Medulla oblongata (tissue), 1 donor: Measurements from ENCODE around the gene ARIH2.
A peak's percentile ranks its signal among the peaks of the same experiment; 100 is the strongest.

Experiments
- DNase-seq: peaks from one replicate; pipeline ENCODE4 v3.0.0-alpha.2; 2015; ENCODE audit errors: extremely low spot score

The ARIH2 gene

DNA sequence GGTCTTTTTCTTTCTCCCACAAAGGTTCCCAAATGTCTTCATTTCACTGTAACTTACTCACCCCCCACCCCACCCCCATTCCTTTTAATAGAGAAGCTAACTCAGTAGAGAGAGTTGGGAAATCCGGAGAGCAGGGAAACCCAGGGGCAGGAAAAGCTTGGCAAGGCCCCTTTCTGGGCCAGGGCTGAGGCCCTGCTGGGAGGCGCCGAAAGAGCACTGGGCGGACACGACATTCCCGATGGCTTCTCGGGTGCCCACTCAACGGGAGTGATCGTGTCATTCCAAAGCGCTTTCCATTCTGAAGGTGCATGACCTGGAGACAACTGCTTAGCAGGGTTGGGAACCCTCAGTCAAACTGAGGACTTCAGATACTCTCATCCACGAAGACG, 101.3 kb downstream of the ARIH2 start:
- no peak for DNase-seq

DNA sequence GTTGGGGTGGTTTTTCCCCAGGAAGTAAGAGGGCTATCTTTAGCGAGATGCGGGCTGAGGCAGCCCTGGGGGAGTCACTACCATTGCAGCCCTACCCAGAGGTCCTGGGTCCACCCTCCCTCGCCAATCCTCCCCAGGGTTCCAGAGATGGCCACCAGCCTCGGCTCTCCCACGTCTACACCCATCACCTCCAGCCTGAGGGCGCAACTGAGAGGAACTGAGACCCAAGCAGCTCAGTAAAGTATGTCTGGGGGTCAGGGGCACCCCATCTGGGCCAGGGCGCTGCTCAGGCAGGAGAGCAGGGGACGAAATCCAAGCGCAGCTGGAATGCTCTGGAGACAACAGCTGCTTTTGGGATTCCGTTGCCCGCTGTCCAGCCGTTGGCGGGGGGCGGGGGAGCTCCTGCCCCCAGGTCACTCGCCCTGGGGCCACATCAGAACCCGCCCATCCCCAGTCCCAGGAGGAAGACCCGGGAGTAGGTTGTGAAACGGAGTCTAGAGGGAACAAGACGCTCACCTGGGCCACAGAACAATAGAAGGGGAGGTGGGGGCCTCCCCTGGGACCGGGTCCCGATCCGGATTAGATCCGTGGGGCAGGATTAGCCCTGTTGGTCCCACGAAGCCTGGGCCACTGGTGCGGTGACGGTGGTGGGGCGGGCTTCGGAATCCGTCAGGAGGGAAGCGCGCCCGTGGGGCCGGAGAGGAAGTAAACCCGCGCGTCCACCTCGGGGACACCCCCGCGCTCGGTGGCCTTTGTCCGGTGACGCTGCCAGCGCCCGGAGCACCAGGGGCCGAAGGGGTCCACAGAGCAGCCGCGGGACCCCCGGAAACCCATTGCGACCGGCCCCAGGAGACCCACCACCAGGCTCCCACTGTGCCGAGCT, 101.9 kb downstream of the ARIH2 start:
- no peak for DNase-seq

DNA sequence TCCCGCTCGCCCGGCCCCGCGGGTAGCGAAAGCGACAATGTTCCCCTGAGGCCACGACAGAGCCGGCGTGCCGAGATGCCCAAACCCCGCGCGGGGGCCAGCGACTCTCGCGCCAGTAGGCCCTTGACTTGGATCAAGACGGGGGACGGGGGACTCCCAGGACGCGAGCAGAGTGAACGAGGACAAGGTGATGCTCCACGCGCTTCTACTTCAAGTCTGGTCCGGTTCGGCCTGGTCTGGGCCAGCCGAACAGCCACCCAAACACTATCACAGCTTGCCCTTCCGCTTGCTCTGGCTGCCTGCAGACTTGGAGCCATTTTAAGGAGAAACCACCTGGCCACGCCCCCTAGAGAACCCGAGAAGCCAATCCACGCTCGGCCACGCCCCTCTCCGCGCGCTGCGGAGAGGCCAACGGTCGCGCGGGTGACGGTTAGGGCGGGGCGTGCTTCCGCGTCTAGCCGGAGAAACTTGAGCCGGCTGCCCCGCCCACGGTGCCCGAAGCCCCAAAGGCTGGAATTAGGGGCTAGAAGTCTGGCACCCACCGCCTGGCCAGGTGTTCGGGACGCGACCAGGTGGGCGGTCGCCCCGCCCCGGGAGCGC, 102.7 kb downstream of the ARIH2 start:
- peak; percentile 99 for DNase-seq

DNA sequence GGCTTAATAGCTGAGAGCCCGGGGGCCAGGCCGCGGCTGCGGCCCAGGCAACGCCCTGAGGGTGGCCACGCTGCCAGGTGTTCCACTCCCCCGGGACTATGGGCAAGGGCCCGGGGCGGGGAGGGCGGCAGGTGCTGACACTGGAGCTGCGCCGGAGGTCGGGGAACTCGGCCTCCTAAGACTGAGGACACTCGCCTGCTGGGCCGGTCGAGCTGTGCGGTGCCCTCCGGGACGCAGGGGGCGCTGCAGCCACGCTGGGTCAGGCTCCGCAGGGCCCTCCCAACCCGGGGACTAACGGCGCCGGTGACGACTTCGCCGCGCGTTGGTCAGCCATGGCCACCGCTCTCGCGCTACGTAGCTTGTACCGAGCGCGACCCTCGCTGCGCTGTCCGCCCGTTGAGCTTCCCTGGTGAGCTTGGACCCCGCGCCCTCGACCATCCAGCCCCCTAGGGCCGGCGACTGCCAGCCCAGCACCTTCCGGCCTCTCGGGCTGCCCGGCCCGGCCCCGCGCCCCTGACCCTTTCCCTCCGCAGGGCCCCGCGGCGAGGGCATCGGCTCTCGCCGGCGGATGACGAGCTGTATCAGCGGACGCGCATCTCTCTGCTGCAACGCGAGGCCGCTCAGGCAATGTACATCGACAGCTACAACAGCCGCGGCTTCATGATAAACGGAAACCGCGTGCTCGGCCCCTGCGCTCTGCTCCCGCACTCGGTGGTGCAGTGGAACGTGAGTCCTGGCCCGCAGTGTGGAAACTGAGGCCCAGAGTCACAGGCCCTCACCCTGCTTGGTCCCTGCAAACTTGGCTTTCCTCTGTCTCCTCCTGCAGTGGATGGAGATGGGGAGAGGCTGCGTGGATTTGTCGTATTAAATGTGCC, 103.4 kb downstream of the ARIH2 start, which contains the start of gene NDUFAF3:
Gene NDUFAF3 (plus strand): TSS at position 309 of the 875 bp plus-strand sequence. CDS start 24 bp downstream, at position 333.
- DNase-seq = peak; percentile 90

DNA sequence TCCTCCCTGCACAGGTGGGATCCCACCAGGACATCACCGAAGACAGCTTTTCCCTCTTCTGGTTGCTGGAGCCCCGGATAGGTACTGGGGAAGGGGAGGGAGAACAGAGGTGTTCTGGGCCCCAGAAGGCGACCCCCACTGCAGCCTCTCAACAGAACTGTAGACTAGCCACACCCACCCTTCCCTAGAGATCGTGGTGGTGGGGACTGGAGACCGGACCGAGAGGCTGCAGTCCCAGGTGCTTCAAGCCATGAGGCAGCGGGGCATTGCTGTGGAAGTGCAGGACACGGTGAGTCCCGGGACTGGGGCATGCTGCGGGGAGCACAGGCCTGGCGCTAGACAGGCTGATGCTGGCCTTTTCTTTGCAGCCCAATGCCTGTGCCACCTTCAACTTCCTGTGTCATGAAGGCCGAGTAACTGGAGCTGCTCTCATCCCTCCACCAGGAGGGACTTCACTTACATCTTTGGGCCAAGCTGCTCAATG, 104.1 kb downstream of the ARIH2 start:
- no peak for DNase-seq

DNA sequence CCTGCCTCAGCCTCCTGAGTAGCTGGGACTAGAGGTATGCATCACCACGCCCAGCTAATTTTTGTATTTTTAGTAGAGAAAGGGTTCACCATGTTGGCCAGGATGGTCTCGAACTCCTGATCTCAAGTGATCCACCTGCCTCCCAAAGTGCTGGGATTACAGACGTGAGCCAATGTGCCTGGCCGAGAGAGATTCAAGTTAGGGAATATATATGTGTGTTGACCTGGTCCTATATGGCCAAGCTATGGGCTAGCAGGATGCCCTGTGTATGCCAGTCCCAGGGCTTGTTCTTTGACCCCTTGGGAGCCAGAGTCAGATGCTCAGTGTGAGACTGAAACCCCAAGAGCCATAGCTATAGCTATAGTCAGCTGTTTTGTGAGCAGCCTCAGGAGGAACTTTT, 105.1 kb downstream of the ARIH2 start:
- no peak for DNase-seq

DNA sequence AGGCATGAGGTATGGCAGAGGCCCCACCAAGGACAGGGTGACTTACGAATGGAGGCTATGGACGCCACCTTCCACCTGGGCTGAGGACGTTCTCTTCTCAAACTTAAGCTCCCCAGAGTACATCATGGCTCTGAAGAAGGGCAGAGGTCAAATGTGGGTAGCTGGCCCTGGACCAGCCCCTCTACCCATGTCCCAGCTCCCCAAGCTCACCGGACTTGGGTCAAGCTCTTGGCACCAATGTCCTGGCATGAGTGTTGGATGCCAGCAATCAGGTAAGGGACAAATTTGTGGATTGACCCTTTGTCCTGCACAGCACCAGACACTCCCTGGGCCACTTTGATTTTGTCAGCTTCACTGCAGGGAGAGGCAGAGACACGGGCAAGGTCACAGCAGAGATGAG, 105.8 kb downstream of the ARIH2 start:
- DNase-seq = no peak

DNA sequence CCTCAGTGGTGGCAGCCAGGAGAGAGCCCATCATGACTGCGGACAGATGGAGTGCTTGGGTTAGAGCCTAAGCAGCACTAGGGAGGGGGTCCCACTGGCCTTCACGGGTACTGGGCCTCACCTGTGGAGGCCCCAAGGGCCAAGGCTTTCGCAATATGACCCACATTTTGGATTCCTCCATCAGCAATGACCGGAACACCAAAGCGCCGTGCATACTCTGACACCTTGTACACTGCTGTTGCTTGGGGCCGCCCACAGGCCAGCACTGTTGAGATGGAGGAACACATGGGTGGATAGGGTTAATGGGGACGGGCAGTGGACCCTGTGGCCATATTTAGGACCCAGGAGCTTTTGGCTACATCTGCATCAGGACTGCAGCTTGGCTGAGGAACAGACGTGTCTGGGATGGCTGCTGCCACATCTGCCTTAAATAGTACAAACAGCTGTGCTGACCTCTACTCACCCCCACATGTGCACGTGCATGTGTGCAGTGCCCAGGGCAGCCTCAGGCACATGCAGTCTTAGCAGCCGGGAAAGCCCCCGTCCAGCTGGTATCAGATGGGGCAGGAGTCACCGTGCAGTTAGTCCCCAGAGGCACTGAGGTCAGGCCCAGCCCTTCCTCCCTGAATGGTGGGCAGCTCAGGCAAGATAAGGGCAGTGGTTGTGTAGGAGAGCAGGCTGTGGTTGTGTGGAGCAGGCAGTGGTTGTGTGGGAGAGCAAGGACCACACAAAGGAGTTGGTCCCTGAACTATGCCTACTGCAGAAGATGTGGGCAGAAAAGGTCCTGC, 106.6 kb downstream of the ARIH2 start:
- no peak for DNase-seq

DNA sequence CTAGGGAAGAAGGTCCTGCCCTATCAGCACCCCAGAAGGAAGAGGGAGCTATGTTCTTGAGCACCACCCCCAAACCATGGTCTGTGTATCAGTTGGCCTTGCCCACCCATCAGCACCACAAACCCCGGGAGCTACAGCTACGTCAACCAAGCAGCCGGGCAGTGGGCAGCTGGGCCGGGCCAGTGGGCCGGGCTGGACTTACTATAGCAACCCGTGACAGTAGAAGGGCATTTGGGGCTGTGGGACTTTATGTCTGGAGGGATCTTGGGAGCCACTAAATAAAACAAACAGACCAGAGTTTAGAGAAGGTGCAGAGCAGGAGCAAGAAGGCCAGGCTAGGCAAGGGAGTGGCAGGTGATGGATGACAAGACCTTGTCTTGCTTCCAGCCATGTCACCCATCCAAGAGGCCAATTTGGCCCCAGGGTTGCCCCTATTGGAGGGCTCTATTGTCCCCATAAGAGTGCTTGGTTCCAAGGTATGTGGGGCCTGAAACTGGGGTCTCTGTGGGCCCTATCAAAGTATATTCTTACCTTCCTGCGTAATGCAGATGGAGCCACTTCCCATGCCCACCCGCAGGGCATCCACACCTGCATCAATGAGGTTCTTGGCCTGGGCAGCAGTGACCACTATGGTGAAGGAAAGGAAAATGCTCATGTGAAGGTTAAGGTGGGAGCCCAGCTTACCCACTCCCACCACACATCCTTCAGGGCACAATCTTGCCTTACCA, 107.3 kb downstream of the ARIH2 start:
- no peak for DNase-seq

DNA sequence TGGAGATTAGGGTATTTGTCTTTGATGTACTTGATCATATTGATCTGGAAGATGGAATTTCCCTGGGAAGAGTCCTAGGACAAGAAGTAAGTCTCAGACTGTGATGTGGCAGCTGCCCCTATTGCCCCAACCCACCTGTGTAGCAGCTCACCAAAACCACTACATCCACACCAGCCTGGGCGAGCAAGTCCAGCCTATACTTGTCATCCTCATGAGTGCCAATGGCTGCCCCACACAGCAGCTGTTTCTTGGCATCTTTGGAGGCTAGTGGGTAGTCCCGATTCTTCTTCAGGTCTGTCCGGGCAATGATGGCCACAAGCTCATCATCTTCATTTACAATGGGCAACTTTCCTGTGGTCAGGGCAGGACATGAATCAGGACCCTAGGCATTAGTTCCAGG, 107.9 kb downstream of the ARIH2 start:
- DNase-seq = no peak

DNA sequence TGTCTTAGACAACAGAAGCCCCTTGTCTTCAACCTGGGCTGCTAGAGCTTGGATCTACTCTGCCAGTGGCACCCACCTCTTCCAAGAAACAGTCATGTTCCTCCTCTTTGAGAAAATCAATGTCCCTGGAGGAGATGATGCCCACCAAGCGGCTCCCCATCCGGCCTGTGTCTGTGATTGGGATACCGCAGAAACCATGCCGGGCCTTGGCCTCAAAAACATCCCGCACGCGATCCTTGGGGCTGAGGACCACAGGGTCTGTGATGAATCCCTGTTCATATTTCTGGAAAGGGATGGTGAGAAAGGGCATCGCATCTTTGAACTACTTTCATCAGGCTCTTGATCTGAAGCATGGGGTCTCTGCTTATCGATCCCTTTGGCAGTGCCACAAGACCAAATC, 109.0 kb downstream of the ARIH2 start:
- no peak for DNase-seq

DNA sequence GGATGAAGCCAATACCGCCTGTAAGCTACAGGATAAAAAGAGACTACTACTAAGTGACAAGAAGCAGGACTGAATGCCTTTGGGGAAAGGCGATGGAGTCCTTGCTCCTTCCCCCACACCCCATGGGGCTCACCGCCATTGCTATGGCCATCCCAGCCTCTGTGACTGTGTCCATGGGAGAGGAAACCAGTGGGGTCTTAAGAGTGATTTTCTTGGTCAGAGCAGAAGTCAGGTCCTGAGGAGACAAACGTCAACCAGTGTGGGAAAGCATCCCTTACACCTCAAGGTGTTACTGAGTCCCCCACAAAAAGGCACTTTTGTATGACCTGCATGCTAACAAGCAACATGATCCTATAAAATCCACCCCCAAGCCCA, 109.6 kb downstream of the ARIH2 start:
- DNase-seq = no peak

DNA sequence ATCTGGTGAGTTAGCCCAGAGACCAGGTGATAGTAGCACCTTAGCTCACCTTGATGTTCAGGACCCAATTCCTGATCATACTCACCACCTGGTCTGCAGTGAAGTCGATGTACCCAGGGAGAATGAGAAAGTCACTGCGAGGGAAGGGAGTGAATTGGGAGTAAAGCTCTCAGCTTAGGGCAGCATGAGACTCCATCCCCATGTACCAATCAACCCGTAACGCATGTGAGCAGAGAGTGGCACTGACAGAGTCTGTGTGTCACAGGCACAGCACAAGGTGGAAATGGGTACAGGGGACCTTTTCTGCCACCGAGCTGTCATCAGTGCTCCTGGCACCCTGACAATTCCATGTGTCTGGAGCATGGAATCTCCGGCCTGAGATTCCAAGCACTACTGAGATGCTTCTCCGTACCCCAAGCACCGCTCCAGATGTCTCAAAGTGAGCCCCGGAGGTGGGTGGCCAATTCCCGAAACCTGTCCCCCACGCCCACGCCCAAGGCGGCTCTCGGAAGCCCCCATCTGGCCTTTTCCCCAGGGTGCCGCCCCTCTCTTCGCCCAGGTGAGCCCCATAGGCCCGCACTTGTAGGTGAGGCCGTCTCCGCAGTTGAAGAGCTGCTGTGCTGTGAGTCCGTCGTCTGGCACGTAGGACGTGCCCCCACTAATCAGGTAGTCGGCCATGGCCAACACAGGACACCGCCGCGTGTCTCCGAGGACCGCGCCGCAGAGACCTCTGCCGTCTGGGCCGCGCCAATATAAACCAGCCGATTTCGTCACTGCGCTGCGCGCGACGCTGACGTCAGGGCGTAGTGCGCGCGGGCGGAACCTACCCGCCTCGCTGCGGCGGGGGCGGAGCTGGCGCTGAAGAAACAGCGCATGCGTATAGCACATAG, 110.3 kb downstream of the ARIH2 start, which contains the start of gene IMPDH2:
Gene IMPDH2 (minus strand): TSS at position 726 of the 890 bp plus-strand sequence. CDS start 48 bp downstream, at position 678.
- peak; percentile 96 for DNase-seq

DNA sequence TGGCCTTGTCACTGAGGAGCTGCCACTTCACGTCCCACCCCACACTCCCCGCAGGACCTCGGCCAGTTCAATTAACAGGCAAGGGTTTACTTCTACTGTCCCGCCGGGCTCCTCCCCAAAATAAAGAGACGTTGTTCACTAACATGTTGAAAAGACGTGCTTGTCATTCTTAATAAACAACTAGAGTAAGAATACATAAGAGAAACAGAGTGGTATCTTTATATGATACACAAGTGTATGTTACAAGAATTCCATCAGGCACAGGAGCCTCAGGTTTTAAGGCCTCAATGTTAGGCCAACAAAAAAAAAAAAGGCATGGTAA, 110.9 kb downstream of the ARIH2 start:
- no peak for DNase-seq

DNA sequence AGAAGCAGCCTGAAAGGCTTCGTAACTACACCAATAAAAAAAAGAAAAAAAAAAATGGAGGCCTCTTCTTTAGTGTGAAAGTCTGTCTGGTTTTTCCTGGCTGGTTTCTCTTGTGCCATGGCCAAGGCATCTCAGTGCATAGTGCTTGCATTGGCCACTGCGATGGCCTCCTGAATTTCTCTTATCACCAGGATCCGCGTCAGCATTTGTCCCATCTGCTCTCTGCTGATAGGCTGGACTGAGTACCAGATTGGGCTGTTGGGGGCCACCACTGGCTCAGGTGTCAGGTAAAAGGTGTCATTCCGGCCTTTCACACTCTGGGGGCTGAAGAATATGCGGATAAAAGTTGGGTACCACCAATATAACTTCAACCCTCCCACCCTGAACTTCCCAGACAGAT, 111.7 kb downstream of the ARIH2 start:
- no peak for DNase-seq

DNA sequence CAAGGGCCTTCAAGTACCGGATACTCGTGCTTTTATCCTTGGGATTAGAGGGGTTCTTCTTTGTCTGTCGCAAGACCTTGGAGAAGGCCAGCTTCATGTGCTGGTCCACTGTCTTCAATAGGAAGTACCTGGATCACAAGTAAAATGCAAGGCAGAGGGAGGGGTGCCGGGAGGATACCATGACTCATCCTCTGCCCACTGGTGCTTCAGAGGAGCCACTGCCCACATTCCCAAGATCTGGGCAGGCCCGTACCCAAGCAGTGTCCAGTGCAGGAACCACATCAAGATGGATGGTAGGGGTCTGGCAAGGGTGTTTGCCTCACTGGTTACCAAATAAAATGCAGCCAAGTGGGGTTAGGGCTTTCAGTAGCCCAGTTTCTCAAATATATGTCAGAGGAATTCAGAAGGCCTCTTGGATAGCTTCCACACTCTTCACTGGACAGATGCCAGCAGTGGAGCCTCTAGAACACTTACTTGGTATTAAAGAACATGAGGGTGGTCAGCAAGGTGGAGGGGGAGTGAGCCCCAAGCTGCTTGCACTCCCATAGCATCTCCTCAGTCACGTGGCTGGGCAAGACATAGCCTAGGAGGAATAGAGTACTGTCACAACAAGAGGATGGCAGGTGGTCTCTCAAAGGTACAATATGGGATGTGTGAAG, 114.1 kb downstream of the ARIH2 start:
- no peak for DNase-seq

DNA sequence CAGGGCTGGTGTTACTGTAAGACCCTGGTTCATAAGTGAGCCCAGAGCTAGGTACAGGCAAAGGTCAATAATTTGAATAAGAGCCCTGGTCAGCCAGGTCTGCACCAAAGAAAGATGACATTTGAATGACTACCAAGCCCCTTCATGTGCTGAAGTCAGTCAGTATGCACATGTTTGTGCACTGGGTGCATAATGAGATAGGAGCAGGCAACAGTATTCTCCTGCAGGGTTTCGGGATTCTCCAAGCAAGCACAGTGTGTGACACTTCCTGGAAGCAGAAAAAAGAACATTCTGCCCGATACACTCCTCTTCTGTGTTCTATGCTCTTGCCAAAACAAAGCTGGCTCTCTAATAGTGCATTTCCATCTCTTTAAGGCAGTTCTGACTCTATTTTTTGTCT, 116.0 kb downstream of the ARIH2 start:
- DNase-seq = no peak

DNA sequence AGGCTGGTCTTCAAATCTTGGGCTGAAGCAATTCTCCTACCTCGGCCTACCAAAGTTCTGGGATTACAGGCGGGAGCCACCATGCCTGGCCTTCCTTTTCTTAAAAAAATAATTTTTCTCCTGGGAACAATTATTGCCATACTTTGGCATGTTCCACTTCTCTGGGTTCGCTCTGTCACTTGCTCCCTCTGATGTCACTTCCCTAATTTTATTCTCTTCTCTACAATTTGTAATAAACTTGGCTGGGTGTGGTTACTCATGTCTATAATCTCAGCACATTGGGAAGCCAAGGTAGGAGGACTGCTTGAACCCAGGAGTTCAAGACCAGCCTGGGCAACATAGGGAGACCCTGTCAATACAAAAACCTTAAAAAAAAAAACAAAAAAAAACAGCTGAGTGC, 116.6 kb downstream of the ARIH2 start:
- DNase-seq = no peak
